T-helper 2 cell treated with Interferon-gamma antibody and Interleukin-4, amounts not matched to agents 5 μg/mL and 100 μg/mL, for 36 hours (primary cell): ENCODE data around the gene GNB1.

Experiments used
- DNase-seq: peaks from one replicate; pipeline ENCODE4 v3.0.0; 2021; ENCODE audit warnings: low spot score
- H3K27ac Mint-ChIP-seq: one replicate; pipeline ENCODE4 v1.8.0; 2021; ENCODE audit warnings: mild to moderate bottlenecking, mixed read lengths
- H3K27me3 Mint-ChIP-seq: one replicate; pipeline ENCODE4 v1.8.0; 2021; ENCODE audit warnings: low read depth, mixed read lengths
- H3K36me3 Mint-ChIP-seq: one replicate; pipeline ENCODE4 v1.8.0; 2021; ENCODE audit warnings: low read depth, mixed read lengths
- H3K4me1 Mint-ChIP-seq: one replicate; pipeline ENCODE4 v1.8.0; 2021; ENCODE audit warnings: low read depth, mixed read lengths
- H3K4me3 Mint-ChIP-seq: one replicate; pipeline ENCODE4 v1.8.0; 2022; ENCODE audit warnings: mild to moderate bottlenecking, moderate library complexity, mixed read lengths
- H3K9me3 Mint-ChIP-seq: one replicate; pipeline ENCODE4 v1.8.0; 2021; ENCODE audit warnings: mixed read lengths

Gene GNB1

GRCh38 chr1:1926886-1927660, 36.2 kb upstream of the GNB1 start:
- DNase-seq = no peak
- Mint-ChIP-seq H3K4me3 (no peak overlapping the region), H3K27ac (no peak overlapping the region), H3K9me3 (no peaks in the 10 kb centered on the region), H3K36me3 (no peaks in the 10 kb centered on the region), H3K27me3 (no peaks in the 10 kb centered on the region), H3K4me1 (no peaks in the 10 kb centered on the region)

- Mint-ChIP-seq H3K27me3 (no peaks in the 10 kb centered on the region), H3K4me3 (no peak overlapping the region), H3K36me3 (no peaks in the 10 kb centered on the region), H3K9me3 (no peaks in the 10 kb centered on the region), H3K27ac (no peak overlapping the region), H3K4me1 (no peaks in the 10 kb centered on the region)
- no peak for DNase-seq
These were observed 35.5 kb upstream of the GNB1 start for GRCh38 chr1:1926346-1926811.

- Mint-ChIP-seq H3K4me1 (no peaks in the 10 kb centered on the region), H3K36me3 (no peaks in the 10 kb centered on the region), H3K9me3 (no peaks in the 10 kb centered on the region), H3K27ac (no peak overlapping the region), H3K27me3 (no peaks in the 10 kb centered on the region), H3K4me3 (no peak overlapping the region)
- no peak for DNase-seq
These were observed 34.8 kb upstream of the GNB1 start for GRCh38 chr1:1925437-1926345.

GRCh38 chr1:1924849-1925248, 34.0 kb upstream of the GNB1 start:
- Mint-ChIP-seq H3K27me3 (no peaks in the 10 kb centered on the region), H3K36me3 (no peaks in the 10 kb centered on the region), H3K4me3 (no peak overlapping the region), H3K9me3 (no peaks in the 10 kb centered on the region), H3K4me1 (no peaks in the 10 kb centered on the region), H3K27ac (no peak overlapping the region)
- DNase-seq = no peak

- no peaks in the 10 kb centered on the region for H3K27me3 Mint-ChIP-seq
- no peak for DNase-seq
- no peak overlapping the region for H3K27ac Mint-ChIP-seq
- no peaks in the 10 kb centered on the region for H3K36me3 Mint-ChIP-seq
- peaks cover 2% of the 10 kb centered on the region for H3K4me1 Mint-ChIP-seq
- H3K4me3 Mint-ChIP-seq = no peak overlapping the region
- H3K9me3 Mint-ChIP-seq = no peaks in the 10 kb centered on the region
These were observed 33.5 kb upstream of the GNB1 start for GRCh38 chr1:1924386-1924785.

- Mint-ChIP-seq H3K9me3 (no peaks in the 10 kb centered on the region), H3K4me3 (no peak overlapping the region), H3K4me1 (peaks cover 3% of the 10 kb centered on the region), H3K36me3 (no peaks in the 10 kb centered on the region), H3K27me3 (no peaks in the 10 kb centered on the region), H3K27ac (no peak overlapping the region)
- no peak for DNase-seq
These were observed 32.3 kb upstream of the GNB1 start for GRCh38 chr1:1922956-1923833.

GRCh38 chr1:1922702-1922955, 31.7 kb upstream of the GNB1 start:
- no peak overlapping the region for H3K27ac Mint-ChIP-seq
- no peaks in the 10 kb centered on the region for H3K36me3 Mint-ChIP-seq
- peaks cover 2% of the 10 kb centered on the region for H3K27me3 Mint-ChIP-seq
- H3K4me3 Mint-ChIP-seq = no peak overlapping the region
- peaks cover 3% of the 10 kb centered on the region for H3K4me1 Mint-ChIP-seq
- no peak for DNase-seq
- no peaks in the 10 kb centered on the region for H3K9me3 Mint-ChIP-seq

GRCh38 chr1:1921901-1922701, 31.2 kb upstream of the GNB1 start:
- H3K4me1 Mint-ChIP-seq = peaks cover 3% of the 10 kb centered on the region
- H3K9me3 Mint-ChIP-seq = no peaks in the 10 kb centered on the region
- H3K27me3 Mint-ChIP-seq = peaks cover 4% of the 10 kb centered on the region
- H3K27ac Mint-ChIP-seq = no peak overlapping the region
- H3K4me3 Mint-ChIP-seq = no peak overlapping the region
- DNase-seq = no peak
- H3K36me3 Mint-ChIP-seq = no peaks in the 10 kb centered on the region

- Mint-ChIP-seq H3K36me3 (no peaks in the 10 kb centered on the region), H3K4me3 (no peak overlapping the region), H3K9me3 (no peaks in the 10 kb centered on the region), H3K27me3 (peaks cover 4% of the 10 kb centered on the region), H3K27ac (no peak overlapping the region), H3K4me1 (peaks cover 3% of the 10 kb centered on the region)
- no peak for DNase-seq
These were observed 30.6 kb upstream of the GNB1 start for GRCh38 chr1:1921459-1921862.

GRCh38 chr1:1920608-1921458, 29.9 kb upstream of the GNB1 start:
- Mint-ChIP-seq H3K4me3 (no peak overlapping the region), H3K27ac (no peak overlapping the region), H3K9me3 (no peaks in the 10 kb centered on the region), H3K36me3 (no peaks in the 10 kb centered on the region), H3K4me1 (peaks cover 3% of the 10 kb centered on the region), H3K27me3 (peaks cover 4% of the 10 kb centered on the region)
- no peak for DNase-seq

- Mint-ChIP-seq H3K4me3 (no peak overlapping the region), H3K27ac (no peak overlapping the region)
- DNase-seq = no peak
These were observed 29.2 kb upstream of the GNB1 start for GRCh38 chr1:1920057-1920607.

GRCh38 chr1:1919304-1920056, 28.6 kb upstream of the GNB1 start:
- Mint-ChIP-seq H3K36me3 (no peaks in the 10 kb centered on the region), H3K4me1 (peaks cover 3% of the 10 kb centered on the region)
- DNase-seq = peak; percentile 96

More at GRCh38 chr1:1920057-1920607, 29.2 kb upstream of the GNB1 start:
- Mint-ChIP-seq H3K27me3 (peaks cover 4% of the 10 kb centered on the region), H3K36me3 (no peaks in the 10 kb centered on the region), H3K4me1 (peaks cover 3% of the 10 kb centered on the region), H3K9me3 (no peaks in the 10 kb centered on the region)

More at GRCh38 chr1:1919304-1920056, 28.6 kb upstream of the GNB1 start:
- Mint-ChIP-seq H3K9me3 (no peaks in the 10 kb centered on the region), H3K27ac (peak overlapping the region; percentile 71), H3K27me3 (peaks cover 6% of the 10 kb centered on the region), H3K4me3 (peak overlapping the region; percentile 63)
